ENCODE results near the gene MRPL23.

Gene MRPL23

GRCh38 chr11:1990872-1991578 is 43.9 kb downstream of the MRPL23 start:
- no peak for DNase-seq (ENCODE audit: low read depth)

DNA sequence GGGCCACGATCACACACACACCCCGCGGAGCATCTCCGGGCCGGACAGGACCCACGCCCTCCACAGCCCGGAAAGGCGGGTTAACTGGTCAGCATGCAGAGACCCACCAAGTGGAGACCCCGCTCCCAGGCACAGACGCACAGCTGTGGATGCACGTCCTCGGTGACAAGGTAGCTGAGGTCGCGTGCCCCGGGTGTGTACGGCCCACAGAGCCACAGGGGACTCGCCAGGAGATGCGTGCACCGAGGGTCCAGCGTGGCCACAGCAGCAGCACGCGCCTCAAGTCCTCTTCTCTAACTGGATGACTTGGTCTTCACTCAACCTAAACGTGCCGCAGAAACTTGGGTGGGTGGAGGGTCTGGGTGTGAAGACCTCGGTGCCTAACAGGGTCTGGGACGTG is 45.0 kb downstream of the MRPL23 start:
- no peak for DNase-seq (ENCODE audit: low read depth)

GRCh38 chr11:1994121-1994520 is 47.0 kb downstream of the MRPL23 start:
- no peak for DNase-seq (ENCODE audit: low read depth)

GRCh38 chr11:1997755-1998154 is 50.6 kb downstream of the MRPL23 start, which contains the start of gene H19:
TSS of gene H19 (minus strand) at chr11:1997842.
- no peak for DNase-seq (ENCODE audit: low read depth)

DNA sequence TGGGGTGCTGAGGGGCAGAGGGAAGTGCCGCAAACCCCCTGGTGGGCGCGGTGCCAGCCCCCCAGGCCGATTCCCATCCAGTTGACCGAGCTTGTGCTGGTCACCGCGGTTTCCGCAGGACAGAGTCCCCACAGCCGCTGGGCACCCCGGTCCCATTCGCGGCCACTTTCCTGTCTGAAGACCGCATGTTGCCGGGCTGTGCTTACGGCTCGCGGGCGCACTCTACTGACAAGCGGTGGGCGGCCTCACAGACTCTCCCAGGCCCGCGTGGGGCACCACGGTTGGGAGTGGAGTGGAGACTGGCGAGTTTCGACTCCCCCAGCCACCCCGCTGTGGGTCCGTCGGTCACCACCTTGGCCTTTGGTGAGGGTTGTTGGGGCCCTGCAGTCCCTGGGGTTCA is 51.2 kb downstream of the MRPL23 start:
- DNase-seq (ENCODE audit: low read depth) = no peak

GRCh38 chr11:1998861-1999260 is 51.7 kb downstream of the MRPL23 start:
- DNase-seq (ENCODE audit: low read depth) = no peak

DNA sequence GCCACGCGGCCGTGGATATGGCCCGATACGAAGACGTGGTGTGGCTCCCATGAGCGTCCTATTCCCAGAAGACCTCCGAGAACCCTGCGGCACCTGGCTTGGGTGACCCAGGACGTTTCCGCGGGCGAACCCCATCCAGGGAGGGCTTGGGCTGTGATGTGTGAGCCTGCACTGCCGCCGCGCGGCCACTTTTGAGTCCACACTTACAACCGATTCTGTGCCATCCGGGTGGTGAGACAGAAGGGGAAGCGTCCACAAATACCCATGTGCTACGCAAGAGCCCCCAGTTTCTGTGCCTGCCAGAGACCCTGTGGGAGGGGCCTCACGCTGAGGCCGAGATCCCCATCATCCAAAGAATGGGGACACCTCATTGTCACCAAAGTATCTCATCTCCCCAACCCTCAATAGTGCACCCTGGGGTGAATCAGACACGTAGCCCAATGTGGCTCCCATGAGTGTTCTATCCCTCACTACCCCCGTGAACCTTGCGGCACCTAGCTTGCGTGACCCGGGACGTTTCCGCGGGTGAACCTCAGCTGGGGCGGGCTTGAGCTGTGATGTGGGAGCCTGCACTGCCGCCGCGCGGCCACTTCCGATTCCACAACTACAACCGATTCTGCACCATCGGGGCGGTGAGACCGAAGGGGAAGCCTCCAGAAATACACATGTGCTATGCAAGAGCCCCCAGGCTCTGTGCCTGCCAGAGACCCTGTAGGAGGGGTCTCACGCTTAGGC is 55.1 kb downstream of the MRPL23 start:
- no peak for DNase-seq (ENCODE audit: low read depth)

DNA sequence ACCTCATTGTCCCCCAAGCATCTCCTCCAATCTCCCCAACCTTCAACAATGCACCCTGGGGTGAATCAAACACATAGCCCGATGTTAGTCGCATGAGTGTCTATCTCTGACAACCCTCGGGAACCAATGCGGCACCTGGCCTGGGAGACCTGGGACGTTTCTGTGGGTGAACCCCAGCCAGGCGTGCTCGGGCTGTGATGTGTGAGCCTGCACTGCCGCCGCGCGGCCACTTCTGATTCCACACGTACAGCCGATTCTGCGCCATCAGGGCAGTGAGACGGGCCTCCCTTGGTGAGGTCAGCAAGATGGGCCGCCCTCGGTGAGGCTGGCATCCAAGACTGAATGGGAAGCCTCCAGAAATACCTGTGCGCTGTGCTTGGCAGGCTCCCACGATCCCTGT is 55.7 kb downstream of the MRPL23 start:
- DNase-seq (ENCODE audit: low read depth) = no peak

GRCh38 chr11:2004466-2004865 is 57.3 kb downstream of the MRPL23 start:
- no peak for DNase-seq (ENCODE audit: low read depth)

Data from stimulated activated CD8-positive, alpha-beta memory T cell treated with anti-CD3 and anti-CD28 coated beads, Interleukin-12 subunit alpha, Interleukin-12 subunit beta, amount 100 ng/mL, for 1 hour (primary cell).